Kasumi-1 (cell line): Measurements from ENCODE around the gene CPLANE2.
"Not testable (repeated sequence)": the region's sequence is repeated elsewhere in the genome, so short reads cannot be mapped to it uniquely, and the experiment has no call there.

Experiments used
- DNase-seq, 2 experiments: peaks; one replicate each; lab custom pipeline; 2025; lab: John Stamatoyannopoulos, UW

Gene CPLANE2

DNA sequence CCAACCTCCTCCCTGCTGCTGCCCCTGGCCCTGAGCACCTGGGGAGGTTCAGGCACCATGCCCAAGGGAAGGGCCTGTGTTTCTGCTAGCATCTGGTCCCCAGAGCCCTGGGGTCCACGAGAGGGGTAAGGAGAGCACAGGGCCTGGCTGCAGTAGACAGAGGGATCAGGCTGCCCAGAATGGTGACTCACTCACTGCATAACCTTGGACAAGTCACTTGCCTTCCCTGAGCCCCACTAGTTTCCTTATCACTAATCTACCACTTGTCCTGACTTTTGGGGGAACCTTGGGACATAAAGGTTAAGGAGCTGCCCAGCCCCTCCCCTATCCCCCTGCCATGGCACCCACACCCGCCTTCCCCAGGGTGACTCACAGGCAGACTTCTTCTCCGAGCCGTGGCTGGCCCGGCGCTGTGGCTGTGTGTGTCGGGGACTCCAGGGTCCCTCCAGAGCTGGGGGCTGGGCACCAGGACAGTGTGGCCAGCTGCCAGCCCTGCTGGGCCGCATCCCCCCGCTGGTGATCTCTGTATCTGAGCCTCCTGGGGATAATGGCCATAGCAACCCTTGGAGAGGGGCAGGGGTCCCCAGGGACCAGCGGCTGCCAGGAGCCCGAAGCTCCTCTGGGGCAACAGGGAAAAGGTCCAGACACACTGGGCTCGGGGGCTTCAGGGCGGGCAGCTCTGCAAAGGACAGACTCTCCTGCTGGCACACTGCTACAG, 28.6 kb downstream of the CPLANE2 start:
- no peak for DNase-seq

DNA sequence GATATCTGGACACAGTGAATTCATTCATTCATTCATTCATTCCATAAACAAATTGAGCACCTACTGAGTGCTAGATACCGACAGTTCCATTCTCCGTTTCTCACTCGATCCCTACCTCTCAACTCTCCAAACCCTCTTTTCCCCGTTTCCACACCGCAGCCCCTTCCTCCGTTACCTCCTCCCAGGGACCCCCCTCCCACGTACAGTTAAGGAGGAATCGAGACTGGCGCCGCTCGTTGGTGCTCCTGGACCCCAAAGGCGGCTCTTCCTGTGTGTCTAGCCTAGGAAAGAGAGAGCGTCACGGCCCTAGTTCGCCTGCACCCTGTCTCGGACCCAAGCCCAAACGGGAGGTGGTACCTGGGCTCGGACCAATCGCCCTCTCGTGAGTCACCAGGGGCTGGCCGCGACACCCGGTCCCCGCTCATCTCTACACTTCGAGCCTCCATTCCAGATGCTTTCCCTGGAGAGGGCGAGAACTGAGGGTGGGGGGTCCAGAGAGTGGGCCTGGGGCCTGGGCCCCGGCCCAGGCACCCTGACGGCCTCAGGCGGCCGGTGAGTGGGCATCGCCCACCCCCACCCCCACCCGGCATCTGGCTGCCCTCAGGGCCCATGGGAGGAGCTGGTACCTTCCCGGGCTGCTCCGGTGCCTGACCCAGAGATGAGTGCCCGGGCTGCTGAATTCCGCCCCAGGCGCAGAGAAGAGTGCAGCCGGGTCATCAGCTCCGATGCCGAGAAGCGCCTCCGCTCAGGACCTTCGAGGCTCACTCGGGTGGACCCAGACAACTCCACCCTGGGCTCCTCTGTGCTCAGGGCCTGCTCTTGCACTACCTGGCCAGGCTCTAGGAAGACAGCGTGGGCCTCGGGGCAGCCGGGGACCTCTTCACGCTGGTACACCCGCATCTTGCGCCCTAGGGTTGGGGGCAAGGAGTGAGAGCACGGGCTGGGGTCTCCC, 29.4 kb downstream of the CPLANE2 start:
- no peak for DNase-seq

DNA sequence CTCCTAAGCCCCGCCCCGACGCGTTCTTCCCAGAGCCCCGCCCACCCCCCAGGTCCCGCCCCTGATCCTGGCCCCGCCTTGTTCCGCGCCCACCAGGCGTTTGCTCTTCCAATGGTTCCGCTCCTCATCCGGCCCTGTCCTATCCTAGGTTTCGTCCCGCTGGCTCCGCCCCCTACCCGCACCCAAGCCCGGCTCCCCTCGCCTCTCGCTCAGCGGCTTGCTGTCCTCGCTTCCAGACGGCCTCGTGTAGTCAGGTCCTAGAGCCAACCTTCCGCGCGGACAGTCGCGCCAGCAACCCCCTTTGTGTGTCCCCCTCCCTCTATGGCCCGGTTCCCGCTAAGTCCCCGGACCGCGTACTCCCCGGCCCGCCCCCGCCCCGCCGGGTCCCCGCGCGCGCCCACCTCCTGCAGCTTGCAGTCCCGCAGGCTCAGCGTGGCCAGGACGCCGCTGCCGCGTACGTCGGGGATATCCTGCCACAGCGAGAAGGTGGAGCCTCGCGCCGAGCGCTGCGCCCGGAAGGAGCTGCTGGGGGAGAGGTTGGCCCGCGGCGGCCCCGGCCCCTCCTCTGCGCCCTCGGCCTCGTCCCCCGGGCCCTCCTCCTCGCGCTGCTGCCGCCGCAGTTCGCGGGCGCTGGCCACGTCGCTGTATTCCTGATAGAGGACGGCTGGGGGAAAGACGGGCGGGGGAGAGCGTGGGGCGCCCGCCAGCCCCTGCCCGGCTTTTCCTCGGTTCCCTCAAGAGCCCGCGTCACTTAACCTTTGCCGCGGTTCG, 30.3 kb downstream of the CPLANE2 start:
- DNase-seq: peak; percentile 97

DNA sequence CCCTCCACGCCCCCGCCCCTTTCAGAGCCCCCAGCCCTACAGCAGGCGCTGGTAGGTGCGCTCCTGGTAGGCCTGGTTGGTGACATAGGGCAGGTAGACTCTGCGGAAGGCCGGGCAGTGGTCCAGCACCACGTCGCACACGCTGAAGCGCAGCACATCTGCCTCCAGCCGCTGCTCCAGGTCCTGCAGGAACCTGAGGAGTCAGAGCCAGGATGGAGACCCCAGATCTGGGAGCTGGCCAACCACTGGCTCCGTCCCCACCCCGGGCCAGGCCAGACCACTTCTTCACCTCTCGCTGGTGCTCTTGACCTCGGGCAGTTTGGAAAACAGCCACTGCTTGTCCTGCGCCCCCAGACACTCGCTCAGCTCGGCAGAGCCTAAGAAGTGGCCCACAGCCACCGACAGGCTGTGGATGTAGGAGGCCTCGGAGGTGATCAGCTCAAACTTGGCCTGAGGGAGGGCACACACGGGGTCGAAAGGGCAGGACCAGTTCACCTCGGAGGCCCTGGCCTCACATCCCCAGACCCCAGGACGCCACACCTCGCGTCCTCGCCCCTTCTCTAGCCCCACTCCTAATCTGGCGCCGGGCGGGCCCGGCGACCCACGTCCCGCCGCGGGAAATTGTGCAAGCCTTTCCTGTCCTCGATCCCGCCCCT, 31.0 kb downstream of the CPLANE2 start:
- DNase-seq: no peak

DNA sequence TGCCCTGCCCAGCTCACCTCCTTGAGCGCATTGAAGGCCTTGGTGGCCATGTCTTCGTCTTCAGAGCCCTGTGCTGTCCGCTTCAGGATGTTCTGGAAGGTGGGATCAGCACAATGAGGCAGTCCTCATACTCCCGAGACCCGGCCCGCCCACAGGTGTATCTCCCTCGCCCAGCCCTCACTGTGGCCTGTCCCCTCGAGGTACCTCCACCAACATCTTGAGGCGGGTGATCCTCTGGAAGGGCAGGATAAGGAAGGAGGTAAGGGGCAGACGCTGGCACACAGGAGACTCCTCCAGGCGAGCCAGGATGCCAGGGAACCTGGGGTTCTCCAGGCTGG, 31.7 kb downstream of the CPLANE2 start:
- DNase-seq: no peak

DNA sequence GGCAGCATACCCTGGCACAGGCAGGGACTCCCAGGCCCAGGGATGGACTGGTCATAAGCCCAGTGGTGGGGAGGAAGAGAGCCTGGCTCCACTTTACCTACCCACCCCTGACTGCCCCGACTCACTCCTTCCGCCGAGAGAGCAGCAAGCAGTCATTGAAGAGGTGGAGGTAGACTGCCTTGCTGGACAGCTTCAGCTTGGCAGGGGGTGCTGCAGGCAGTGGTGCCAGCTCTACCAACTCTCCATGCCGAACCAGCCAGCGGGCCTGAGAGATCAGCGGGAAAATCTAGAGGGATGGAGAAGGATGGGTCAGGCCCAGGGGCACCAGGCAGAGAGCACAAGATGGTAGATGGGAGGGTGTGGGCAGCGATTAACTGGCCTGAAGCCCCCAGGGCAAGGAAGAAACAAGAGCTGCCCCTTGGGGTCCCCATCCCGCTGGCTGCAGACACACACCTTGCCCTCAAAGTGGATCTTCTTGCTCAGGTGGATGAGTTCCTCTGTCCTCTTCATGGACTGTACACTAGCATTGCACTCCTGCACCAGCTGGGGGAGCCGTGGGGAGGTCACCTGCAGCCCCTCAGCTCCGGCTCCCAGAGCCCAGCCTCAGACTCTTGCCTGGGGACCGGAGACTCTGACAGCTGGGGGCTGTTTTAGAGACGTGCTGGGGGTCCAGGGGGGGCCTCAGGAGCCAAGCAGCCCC, 32.2 kb downstream of the CPLANE2 start:
- DNase-seq: peak; percentile 21 to 22

DNA sequence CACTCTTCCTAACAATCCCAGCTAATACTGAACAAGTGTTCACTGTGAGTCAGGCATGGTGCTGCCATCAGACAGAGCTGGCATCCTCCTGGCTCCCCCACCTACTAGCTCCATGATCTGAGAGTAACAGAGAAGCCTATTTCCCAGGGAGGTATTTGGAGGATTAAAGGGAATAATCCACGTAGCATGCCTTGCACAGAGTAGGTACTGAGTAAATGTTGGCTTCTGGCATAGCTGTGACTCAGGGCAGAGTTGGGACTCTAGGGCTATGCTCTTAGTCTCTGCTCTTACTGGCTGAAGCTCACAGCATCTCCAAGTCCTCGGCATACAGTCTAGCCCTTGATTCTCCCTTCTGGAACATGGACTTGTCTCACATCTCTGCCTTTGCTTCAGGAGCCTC, 32.8 kb downstream of the CPLANE2 start:
- no peak for DNase-seq

DNA sequence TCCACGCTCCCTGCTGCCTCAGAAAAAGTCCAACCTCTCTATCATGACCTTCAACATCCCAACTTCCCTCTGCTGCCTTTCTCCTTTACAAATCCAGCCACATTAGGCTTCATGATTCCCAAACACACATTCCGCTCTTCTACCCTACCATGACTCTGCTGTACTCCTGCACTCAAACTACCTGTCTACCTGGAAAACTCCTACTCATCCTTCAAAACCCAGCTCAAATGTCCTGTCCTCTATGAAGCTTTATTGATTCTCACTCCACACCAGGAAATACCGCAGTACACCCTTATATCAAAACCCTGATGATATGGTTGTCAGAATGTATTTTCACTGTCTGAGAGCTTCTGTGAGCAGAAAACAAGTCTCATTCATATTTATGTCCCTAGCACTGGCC, 33.4 kb downstream of the CPLANE2 start:
- DNase-seq: no peak

DNA sequence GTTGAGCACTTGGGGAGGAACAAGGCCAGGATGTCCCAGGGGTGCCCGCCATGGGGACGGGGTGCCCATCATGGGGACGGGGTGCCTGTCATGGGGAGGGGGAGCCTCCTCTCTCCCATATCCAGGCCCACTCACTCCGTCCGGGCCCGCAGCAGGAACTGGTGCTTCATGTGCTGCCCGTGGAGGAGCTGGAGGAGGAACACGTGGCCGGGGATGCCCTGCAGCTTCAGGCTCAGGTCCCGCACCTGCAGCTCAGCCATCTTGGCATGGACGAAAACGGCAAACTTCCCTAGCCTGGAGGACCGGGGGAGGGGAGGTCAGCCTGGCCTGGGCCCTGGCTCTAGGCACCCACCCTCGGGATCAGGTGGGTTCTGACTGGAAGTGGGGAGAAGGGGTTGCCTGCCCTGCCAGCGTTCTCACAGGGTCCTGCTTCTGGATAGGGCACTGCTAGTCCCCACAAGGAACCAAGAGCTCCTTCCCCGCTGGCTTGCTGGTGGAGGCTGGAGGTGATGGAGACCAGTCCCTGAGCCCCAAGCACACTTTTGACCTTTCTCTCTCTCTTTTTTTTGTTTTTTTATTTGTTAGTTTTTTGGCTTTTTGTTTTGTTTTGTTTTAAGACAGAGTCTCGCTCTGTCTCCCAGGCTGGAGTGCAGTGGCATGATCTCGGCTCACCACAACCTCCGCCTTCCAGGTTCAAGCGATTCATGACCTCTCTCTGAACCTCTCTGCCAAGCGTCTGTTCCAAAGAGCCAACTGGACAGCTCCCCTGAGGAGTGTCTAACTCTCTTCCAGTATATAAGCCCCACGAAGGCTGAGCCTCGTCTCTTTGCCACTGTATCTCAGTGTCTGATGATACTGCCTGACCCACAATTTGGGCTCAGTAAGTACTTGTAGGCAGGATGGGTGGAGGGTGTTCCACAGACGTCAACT, 34.4 kb downstream of the CPLANE2 start:
- no peak for DNase-seq

DNA sequence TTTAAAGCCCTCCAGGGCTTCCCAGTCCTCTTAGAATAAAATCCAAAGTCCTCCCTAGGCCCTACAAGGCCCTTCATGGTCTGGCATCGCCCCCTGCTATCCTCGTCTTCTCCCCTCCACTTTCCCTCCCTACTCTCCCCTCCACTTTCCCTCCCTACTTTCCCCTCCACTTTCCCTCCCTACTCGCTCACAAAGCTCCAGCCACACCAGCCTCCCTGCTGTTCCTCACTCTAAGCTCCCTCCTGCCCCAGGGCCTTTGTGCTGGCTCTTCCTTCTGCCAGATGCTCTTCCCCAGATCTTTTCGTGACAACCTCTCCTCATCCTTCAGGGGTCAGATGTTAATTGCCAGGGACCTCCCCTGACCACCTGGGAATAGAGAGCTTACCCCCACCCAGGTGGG, 37.3 kb downstream of the CPLANE2 start:
- no peak for DNase-seq

DNA sequence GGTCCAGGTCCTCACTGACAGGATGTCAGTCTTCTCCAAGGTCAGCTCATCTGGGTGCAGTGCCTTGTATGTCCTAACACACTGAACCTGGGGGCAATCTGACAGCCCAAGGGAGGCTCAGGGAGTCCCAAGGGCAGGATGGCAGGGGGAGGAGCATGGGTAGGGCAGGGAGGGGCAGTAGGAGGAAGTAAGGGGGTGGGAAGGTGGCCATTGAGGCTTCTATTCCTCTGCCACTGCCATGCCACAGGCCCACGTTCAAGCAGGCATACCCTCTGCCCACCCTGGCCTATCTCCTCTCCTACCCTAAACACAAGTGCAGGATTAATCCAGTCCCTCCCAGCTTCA, 37.9 kb downstream of the CPLANE2 start:
- no peak for DNase-seq

DNA sequence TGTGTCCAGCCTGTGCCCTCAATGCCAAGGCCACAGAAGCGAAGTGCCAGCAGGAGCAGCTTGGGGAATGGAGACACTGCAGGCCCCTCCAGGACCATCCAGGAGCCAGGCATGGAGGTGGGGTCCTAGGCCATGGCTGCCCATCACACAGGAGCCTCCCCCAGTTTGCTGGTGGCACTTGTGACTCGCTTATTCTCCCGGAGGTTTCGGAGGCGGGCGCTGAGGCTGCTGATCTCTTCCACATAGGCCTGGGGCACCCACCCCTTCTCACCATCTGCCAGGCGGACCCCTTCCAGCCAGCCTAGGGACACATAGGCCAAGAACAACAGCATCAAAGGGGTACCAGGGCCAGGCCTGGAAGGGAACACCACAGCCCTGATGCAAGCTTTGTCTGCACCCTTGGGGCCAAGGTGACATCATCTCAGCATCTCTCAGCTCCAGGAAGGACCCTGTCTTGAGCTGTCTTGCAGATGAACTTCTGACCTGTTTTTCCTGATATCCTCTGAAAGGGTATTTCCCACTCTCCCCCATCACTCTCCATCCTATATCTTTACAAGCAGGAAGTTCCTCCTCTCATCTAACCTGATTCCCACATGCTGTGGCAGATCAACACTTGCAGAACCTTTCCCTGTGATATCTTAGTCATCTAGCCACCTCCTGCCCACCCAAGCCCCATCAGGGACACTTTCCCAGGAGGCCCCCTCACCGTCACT, 38.4 kb downstream of the CPLANE2 start:
- no peak for DNase-seq

DNA sequence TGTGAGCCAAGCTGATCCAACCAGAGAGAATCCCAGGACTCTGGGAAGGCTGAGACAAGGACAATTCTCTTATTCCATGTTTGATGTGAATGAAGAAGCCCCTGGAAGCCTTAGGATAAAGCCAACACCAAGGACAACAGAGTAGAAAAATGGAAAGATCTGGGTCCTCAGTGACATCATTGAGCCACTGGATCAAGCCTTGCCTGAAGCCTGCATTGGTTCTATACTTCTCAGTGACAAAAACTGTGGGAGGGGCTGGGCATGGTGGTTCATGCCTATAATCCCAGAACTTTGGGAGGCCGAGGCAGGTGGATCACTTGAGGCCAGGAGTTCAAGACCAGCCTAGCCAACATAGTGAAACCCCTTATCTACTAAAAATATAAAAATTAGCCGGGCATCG, 40.1 kb downstream of the CPLANE2 start:
- no peak for DNase-seq

DNA sequence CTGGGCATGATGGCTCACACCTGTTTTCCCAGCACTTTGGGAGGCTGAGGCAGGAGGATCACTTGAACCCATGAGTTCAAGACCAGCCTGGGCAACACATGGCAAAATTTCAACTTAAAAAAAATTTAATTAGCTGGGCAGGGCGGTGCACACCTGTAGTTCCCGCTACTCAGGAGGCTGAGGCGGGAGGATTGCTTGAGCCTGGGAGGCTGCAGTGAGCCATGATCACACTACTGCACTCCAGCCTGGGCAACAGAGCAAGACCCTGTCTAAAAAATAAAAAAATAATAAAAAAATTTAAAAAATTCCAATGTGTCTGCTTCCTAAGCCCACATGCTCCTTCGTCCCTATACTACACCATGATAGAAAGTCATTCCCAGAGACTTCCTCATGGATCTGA, 40.8 kb downstream of the CPLANE2 start:
- DNase-seq: not testable (repeated sequence)

DNA sequence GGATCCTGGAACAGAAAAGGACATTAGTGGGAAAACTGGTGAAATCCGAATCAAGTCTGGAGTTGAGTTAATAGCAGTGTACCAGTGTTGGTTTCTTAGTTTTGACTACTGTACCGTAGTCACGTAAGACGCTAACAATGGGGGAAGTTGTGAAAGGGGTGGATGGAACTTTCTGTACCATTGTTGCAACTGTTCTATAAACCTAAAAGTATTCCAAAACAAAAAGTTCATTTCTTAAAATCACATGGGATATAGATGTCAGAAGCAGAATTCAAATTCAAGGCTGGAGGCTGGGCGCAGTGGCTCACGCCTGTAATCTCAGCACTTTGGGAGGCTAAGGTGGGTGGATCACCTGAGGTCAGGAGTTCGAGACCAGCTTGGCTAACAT, 41.5 kb downstream of the CPLANE2 start:
- no peak for DNase-seq

DNA sequence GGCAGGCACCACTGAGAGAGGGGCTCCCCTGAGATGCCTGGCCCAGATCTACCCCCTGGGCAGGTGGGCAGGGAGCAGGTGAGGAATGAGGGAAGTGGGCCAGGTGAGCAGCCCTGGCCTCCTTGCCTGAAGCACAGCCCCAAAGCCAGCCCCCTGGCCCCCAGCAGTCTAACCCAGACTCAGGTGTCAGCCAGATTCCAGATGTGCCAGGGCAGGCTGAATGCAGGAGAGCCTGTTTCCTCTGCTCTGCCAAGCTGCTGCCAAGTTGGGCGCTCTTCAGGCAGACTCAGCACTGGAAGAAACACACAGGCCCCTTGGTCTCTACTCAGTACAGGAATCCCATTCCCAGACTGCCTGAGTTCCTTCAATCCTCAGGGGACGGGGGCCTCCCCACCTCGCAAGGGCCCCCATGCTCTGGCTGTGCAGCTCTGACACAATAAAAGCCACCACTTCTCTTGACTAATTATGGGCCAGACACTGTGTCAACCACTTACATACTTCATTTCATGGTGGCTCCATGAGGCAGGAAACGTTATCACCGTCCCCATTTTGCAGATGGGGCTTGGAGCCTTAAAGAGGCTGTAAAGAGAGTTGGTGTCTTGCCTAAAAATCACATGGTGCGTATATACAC, 45.0 kb downstream of the CPLANE2 start:
- no peak for DNase-seq

DNA sequence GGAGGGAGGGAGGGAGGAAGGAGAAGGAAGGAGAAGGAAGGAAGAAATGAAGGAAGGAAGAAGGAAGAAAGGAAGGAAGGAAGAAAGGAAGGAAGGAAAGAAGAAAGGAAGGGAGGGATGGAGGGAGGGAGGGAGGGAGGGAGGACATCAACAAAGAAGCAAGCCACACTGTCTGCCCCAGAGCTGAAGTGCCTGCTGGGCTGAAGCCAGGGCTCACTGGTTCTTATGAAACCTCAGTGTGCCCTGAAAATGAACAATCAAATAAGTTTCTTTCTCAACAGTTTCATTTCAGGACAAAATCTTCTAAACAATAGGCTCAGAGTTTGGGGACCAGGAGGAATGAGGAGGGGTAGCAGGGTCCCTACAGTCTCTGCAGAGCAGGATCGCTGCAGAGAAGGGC, 45.7 kb downstream of the CPLANE2 start:
- no peak for DNase-seq

DNA sequence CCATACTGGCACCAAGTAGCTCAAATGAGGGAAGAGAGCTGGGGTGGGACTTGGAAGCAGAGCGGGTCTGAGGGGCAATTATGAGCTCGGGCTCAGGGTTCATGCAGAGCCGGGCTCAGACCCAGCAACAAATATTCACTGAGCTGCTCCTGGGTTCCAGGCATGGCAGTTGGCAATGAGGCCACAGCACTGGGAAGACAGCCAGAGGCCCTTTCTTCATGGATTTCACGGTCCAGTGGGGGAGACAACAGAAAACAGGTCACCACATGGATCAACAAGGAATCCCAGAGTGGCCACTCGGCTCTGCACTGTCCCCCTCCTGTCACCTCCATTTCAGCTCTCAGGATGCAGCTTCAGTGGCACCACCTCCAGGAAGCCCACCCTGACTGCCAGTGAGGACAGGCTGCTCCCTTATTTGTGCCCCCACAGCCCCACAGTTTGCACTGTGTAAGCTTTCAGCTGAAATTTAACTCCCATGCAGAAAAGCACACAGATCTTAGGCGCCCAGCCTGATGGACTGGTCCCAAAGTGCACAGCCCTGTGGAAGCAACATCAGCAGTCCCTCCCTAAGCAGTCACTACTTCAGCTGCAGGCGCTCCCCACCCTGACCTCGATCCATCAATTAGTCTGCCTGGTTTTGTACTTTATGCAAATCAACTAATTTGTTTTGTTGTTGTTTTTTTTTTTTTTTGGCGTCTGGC, 46.9 kb downstream of the CPLANE2 start:
- no peak for DNase-seq

DNA sequence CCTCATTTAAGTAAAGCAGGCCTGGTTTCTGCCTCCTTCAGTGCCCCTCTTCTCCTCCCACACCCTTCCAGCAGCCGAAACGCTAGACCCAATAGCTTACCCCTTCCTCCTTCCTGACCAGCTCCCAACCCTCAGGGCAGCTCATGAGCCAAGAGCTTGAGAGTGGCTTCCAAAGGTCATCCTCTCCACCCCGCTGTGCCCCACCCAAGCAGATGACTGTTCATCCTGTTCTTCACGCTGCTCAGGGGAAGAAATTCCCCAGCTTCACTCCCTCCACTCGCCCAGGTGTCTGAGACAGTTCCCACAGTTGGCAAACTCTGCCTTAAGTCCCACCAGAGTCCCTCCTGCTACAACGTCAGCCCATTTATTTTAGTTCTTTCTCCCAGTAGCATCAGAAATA, 48.0 kb downstream of the CPLANE2 start:
- DNase-seq: no peak
